ENCODE measurements around the gene STK17B. TPM values are rescaled to one million over a fixed set of nuclear protein-coding genes. Genes with fewer than 3 reads are reported as not detected.

The STK17B gene
- total and polyA plus RNA-seq, 2 of the 8 experiments (the other 6 are each of a cell fraction or from before 2014, with no cell fraction given): 1.8 to 10.5 TPM

GRCh38 chr2:196205011-196205766, 33.8 kb upstream of the STK17B start (continued):
- TF ChIP-seq HDAC6 (IDR thresholded peaks at IDR 0.05; ENCODE audit: low read depth, low read length): no peak
- TF ChIP-seq FOSL1 (IDR thresholded peaks at IDR 0.05; ENCODE audit: insufficient read depth, low read depth, low read length): no peak
- no peak for TF ChIP-seq SUZ12 (IDR thresholded peaks at IDR 0.05; ENCODE audit: low read length)
- no peak for TF ChIP-seq CEBPB (IDR thresholded peaks at IDR 0.05; ENCODE audit: low read depth, low read length)
- no peak for TF ChIP-seq JUND (IDR thresholded peaks at IDR 0.05; ENCODE audit: low read length)

Measured in H1 (cell line).